ENCODE results near the gene IMMT.

GRCh38 chr2:86136141-86136540, 59.1 kb downstream of the IMMT start:
- no peak for TF ChIP-seq CEBPB (IDR thresholded peaks at IDR 0.05)
- TF ChIP-seq EP300 (IDR thresholded peaks at IDR 0.05; ENCODE audit: borderline replicate concordance) = no peak
- no peak for TF ChIP-seq RAD21 (IDR thresholded peaks at IDR 0.05; ENCODE audit: low read depth)
- no peak for TF ChIP-seq USF1 (IDR thresholded peaks at IDR 0.05)
- TF ChIP-seq TEAD4 (IDR thresholded peaks at IDR 0.05) = no peak
- no peak for TF ChIP-seq TAF1 (IDR thresholded peaks at IDR 0.05; ENCODE audit: low read depth)
- no peak for TF ChIP-seq YY1 (IDR thresholded peaks at IDR 0.05; ENCODE audit: low read depth)
- TF ChIP-seq TCF12 (IDR thresholded peaks at IDR 0.05; ENCODE audit: low read depth) = no peak
- no peak for TF ChIP-seq REST (IDR thresholded peaks at IDR 0.05; ENCODE audit: low read depth)
- TF ChIP-seq CREB1 (IDR thresholded peaks at IDR 0.05; ENCODE audit: low read depth) = no peak
